Gastroesophageal sphincter (tissue), 4 donors: ENCODE data around the gene PCBD1. TPM values are rescaled to one million over a fixed set of nuclear protein-coding genes. Genes with fewer than 3 reads are reported as not detected.

Source experiments
- ATAC-seq: fragments of 150-250 bp; one replicate; pipeline ENCODE4 v1.9.1; 2016; ENCODE audit warnings: mild to moderate bottlenecking, moderate library complexity
- H3K27ac ChIP-seq, 4 donors: fragments of 200-600 bp; sonication (generic) in 3 of 4; 1 replicate in 3 of 4; 2 replicates in 1 of 4; pipeline ENCODE4 v1.5.1; 2016 to 2019
- H3K27me3 ChIP-seq: fragments of 200-600 bp; sonication (generic); one replicate; pipeline ENCODE4 v1.5.1; 2019
- H3K36me3 ChIP-seq, 2 donors: fragments of 200-600 bp; sonication (generic); one replicate each; pipeline ENCODE4 v1.5.1; 2019; ENCODE audit warnings: control low read depth in 1 of 2
- H3K4me1 ChIP-seq, 3 donors: fragments of 200-600 bp; sonication (generic); 1 replicate in 2 of 3; 2 replicates in 1 of 3; pipeline ENCODE4 v1.5.1; 2016 to 2019; ENCODE audit warnings: control low read depth in 2 of 3
- H3K4me3 ChIP-seq, 2 donors: fragments of 200-600 bp; sonication (generic); one replicate each; pipeline ENCODE4 v1.5.1; 2019; ENCODE audit warnings: mild to moderate bottlenecking in 1 of 2, moderate library complexity in 1 of 2
- H3K9me3 ChIP-seq, 3 donors: fragments of 200-600 bp; sonication (generic); one replicate each; pipeline ENCODE4 v1.5.1; 2017 to 2019; ENCODE audit warnings: control low read depth in 2 of 3
- CTCF ChIP-seq, 4 experiments: fragments of 200-600 bp in 2 of 4; fragments of 450-650 bp in 2 of 4; sonication (generic) in 1 of 4; IDR thresholded peaks; one replicate each; pipeline ENCODE4 v1.5.1; 2017 to 2019; ENCODE audit warnings: antibody characterized with exemption in 4 of 4, mild to moderate bottlenecking in 2 of 4, moderate library complexity in 2 of 4
- EP300 ChIP-seq: sonication (generic); formaldehyde crosslinking; IDR thresholded peaks from one replicate; pipeline ENCODE4 v1.6.1; 2017; ENCODE audit warnings: antibody characterized with exemption, mild to moderate bottlenecking
- POLR2A ChIP-seq, 2 donors: fragments of 450-650 bp; IDR thresholded peaks; one replicate each; pipeline ENCODE4 v1.6.1; 2017; ENCODE audit warnings: antibody characterized with exemption in 2 of 2, mild to moderate bottlenecking in 2 of 2, moderate library complexity in 1 of 2
- POLR2AphosphoS5 ChIP-seq: sonication (generic); formaldehyde crosslinking; IDR thresholded peaks from one replicate; pipeline ENCODE4 v1.6.1; 2017; ENCODE audit warnings: antibody characterized with exemption
- WGBS, 2 donors: methylation state at CpG; one replicate each; pipeline ENCODE4 v1.1.5; 2018; ENCODE audit warnings: low coverage in 1 of 2; 5-methylcytosine and 5-hydroxymethylcytosine counted together
- total RNA-seq, 4 donors: library from RNA; depleted of rRNA; stranded (reverse); fragments of >200 nt; gene quantifications; one replicate each; pipeline ENCODE4 v1.1.0, GENCODE V29; 2016

PCBD1 gene
- total RNA-seq, 4 donors from 2014 or later = 63.4 to 102 (median 74.0) TPM

DNA sequence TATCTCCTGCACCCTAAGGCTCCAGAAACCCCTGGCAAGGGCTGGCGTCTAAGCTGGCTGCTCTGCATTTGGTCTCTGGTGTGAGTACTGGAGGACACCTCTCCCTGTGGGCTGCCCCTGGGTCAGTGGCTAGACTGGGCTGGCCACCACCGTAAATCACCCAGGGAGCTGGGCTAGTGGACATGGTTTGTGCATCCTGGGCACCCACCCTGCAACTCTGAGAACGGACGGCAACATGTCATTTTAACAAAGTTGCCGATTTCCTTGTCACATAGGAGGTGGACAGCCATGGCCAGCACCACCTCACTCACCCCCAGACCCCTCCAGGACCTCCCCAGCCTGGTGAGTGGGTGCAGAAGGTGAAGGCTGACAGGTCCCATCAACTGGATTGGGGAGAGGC lies 26.8 kb upstream of the PCBD1 start:
- Histone ChIP-seq H3K4me3 (no peak overlapping the region), H3K27ac (no peak overlapping the region), H3K4me1 (peaks cover 0 to 13% (median 3%) of the 10 kb centered on the region in 3 donors), H3K36me3 (no peaks in the 10 kb centered on the region), H3K9me3 (no peaks in the 10 kb centered on the region), H3K27me3 (peaks cover 12% of the 10 kb centered on the region)
- TF ChIP-seq EP300 = no peak
- TF ChIP-seq CTCF (IDR thresholded peaks at IDR 0.05) = no peak
- TF ChIP-seq POLR2A (IDR thresholded peaks at IDR 0.05) = no peak
- no peak for TF ChIP-seq POLR2AphosphoS5
- 86% methylated on average over 1 of the region's 5 CpGs; no CpG with 5 or more reads in 1 of the 2 donors for WGBS, 2 donors
- no peak for ATAC-seq

DNA sequence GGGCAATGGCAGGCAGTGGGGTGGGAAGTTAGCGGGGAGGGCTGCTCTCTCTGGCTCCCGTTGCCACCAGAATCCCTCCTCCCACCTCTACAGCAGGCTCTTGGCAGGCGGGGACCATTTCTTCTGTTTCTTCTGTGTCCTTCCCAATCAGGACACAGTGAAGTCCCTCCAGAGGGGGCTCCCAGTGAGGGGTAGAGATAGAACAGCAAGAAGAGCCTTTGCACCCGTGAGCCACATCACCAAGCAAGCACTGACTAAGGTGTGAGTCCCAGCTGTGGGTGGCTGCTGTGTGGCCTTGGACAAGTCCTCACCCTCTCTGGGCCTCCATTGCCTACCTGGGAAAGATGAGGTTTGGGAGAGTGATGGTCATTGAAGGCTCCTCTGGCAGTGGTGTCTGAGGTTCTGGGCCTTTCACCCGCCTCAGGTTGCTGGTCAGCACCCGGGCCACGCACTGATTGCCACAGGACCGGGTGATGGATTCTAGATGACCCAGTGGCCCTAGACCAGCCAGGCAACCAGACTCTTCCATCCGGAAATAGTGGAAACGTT lies 26.0 kb upstream of the PCBD1 start:
- ATAC-seq = no peak
- no peaks in the 10 kb centered on the region for H3K36me3 ChIP-seq
- TF ChIP-seq CTCF (IDR thresholded peaks at IDR 0.05) (no peak), POLR2A (IDR thresholded peaks at IDR 0.05) (no peak), EP300 (no peak), POLR2AphosphoS5 (no peak)
- 89% methylated on average over 5 of the region's 10 CpGs; no CpG with 5 or more reads in 1 of the 2 donors for WGBS, 2 donors
- no peak overlapping the region for H3K27ac ChIP-seq
- no peak overlapping the region for H3K4me3 ChIP-seq
- H3K27me3 ChIP-seq = peaks cover 6% of the 10 kb centered on the region
- H3K4me1 ChIP-seq = peaks cover 0 to 13% (median 3%) of the 10 kb centered on the region in 3 donors
- H3K9me3 ChIP-seq = no peaks in the 10 kb centered on the region

DNA sequence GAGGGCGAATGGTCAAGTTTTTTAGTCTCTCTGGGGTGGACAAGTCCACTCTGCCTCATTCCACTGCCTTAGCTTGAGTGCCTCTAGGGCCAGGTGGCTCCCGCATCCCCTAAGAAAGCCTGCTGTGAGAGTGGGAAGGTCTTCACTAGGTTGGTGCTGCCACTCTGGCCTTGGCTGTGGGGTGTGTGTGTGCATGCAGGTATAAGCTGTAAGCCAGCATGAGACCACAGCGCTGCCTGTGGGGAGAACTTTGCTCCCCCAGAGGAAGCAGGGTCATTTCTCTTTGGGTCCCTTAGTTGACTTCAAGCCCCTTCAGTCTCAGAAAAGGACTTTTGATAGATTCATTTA lies 25.5 kb upstream of the PCBD1 start:
- H3K4me3 ChIP-seq = no peak overlapping the region
- H3K9me3 ChIP-seq = no peaks in the 10 kb centered on the region
- peaks cover under 1% of the 10 kb centered on the region for H3K27me3 ChIP-seq
- TF ChIP-seq POLR2A (IDR thresholded peaks at IDR 0.05) (no peak), EP300 (no peak), CTCF (IDR thresholded peaks at IDR 0.05) (no peak), POLR2AphosphoS5 (no peak)
- H3K27ac ChIP-seq = no peak overlapping the region
- H3K4me1 ChIP-seq = peaks cover 0 to 13% (median 3%) of the 10 kb centered on the region in 3 donors
- WGBS, 2 donors = no CpG with 5 or more reads among the region's 3 CpGs
- ATAC-seq = no peak
- H3K36me3 ChIP-seq = no peaks in the 10 kb centered on the region

- H3K4me1 ChIP-seq = peaks cover 0 to 15% (median 3%) of the 10 kb centered on the region in 3 donors
- no peak overlapping the region for H3K27ac ChIP-seq
- H3K9me3 ChIP-seq = no peaks in the 10 kb centered on the region
- TF ChIP-seq EP300 = no peak
- no peak for TF ChIP-seq POLR2AphosphoS5
- TF ChIP-seq POLR2A (IDR thresholded peaks at IDR 0.05) = no peak
- no peak for TF ChIP-seq CTCF (IDR thresholded peaks at IDR 0.05)
- H3K27me3 ChIP-seq = no peaks in the 10 kb centered on the region
- H3K4me3 ChIP-seq = no peak overlapping the region
- no peak for ATAC-seq
- 20 to 38% methylated on average over 2 to 4 of the region's 6 CpGs for WGBS, 2 donors
- H3K36me3 ChIP-seq = no peaks in the 10 kb centered on the region
Observed at GRCh38 chr10:70913191-70913892, 25.0 kb upstream of the PCBD1 start.

- Histone ChIP-seq H3K4me1 (peaks cover 0 to 23% (median 6%) of the 10 kb centered on the region in 3 donors), H3K27me3 (no peaks in the 10 kb centered on the region), H3K27ac (no peak overlapping the region), H3K9me3 (no peaks in the 10 kb centered on the region), H3K4me3 (no peak overlapping the region), H3K36me3 (no peaks in the 10 kb centered on the region)
- TF ChIP-seq CTCF (IDR thresholded peaks at IDR 0.05) (no peak), POLR2AphosphoS5 (no peak), EP300 (no peak), POLR2A (IDR thresholded peaks at IDR 0.05) (no peak)
- ATAC-seq = no peak
- WGBS, 2 donors = 83% methylated on average over 3 of the region's 5 CpGs; no CpG with 5 or more reads in 1 of the 2 donors
Observed at GRCh38 chr10:70912556-70912955, 24.2 kb upstream of the PCBD1 start.
